ENCODE data around the gene ZFR.
"Not testable (repeated sequence)": the region's sequence is repeated elsewhere in the genome, so short reads cannot be mapped to it uniquely, and the experiment has no call there.

Gene ZFR

DNA sequence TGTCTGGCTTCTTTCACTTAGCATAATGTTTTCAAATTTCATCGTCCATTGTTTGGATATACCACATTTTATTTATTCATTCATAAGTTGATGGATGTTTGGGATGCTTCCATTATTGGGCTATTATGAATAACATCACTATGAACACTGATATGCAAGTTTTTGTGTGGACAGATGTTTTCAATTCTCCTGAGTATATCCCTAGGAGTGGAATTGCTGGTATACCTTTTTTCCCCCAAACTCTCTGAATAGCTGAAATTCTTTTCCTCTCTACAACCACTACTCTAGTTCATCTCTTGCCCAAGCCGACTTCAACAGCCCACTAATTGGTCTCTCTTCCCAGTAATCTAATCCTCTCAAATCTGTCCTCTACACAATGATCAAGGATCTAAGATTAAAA, 4.7 kb upstream of the ZFR start:
- DNase-seq = no peak

DNA sequence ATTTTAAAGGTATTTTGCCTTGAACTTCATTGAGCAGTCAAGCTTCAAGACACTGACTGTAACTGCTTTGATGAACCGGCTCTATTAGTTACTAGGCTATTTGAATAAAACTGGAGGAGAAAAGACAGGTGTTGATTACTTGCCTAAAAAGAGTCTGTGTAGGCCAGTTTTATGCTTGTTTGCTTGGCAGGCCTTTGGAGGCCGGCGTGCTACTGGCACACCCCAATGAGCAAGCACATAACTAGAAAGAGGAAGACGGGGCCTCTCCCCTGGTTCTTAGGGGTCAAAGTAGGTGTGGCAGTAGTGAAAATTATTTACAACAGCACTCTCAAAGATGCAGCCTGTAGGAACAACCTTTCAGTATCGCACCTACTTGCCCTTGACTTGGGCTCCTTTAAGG, 2.1 kb upstream of the ZFR start:
- DNase-seq = peak; percentile 65

DNA sequence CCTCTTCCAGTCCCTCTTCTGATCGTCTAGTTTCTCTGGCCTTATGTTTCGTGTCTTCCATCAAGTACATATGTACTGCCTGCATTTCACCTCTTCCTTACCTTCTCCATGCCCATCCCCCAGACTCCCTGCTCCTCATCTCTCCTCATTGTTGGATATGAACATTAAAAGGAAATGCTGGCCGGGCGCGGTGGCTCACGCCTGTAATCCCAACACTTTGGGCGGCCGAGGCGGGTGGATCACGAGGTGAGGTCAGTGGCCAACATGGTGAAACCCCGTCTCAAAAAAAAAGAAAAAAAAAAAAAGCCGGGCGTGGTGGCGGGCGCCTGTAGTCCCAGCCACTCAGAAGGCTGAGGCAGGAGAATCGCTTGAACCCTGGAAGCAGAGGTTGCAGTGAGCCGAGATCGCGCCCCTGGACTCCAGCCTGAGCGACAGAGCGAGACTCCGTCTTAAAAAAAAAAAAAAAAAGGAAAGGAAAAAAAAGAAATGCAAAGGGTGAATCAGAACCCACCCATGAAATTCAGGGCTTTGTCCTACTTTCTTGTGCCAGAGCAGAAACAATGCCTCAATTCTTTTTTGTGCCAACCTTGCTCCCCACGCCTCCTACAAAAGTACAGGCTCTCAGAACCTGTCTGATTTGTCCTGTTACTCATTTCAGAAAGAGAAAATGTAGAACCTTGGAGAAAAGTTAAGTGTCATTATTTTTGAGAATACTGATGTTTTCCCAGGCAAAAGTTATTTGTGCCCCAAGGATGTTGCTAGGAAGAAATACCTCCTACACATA, 1.5 kb upstream of the ZFR start:
- no peak for DNase-seq

DNA sequence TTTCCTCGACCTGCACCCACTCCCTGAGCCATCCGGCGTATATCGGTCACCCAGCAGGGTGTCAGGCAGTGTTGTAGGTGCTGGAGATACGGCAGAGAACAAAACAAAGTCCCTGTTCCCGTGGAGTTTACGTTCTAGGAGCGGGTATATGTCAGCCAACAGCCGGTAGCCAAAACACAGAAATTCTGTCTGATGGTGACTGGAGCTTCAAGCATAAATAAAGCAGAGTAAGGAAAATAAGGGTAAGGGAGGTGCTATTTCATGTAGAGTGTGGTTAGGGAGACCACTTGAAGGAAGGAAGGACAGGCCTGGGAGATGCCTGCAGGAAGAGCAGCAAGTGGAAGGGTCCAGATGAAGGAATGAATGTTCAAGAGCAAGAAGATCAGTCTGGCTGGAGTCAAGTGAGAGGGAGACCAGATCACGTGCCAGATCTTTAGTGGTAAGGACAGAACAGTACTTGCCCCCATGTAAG, 783 bp upstream of the ZFR start:
- DNase-seq = no peak

DNA sequence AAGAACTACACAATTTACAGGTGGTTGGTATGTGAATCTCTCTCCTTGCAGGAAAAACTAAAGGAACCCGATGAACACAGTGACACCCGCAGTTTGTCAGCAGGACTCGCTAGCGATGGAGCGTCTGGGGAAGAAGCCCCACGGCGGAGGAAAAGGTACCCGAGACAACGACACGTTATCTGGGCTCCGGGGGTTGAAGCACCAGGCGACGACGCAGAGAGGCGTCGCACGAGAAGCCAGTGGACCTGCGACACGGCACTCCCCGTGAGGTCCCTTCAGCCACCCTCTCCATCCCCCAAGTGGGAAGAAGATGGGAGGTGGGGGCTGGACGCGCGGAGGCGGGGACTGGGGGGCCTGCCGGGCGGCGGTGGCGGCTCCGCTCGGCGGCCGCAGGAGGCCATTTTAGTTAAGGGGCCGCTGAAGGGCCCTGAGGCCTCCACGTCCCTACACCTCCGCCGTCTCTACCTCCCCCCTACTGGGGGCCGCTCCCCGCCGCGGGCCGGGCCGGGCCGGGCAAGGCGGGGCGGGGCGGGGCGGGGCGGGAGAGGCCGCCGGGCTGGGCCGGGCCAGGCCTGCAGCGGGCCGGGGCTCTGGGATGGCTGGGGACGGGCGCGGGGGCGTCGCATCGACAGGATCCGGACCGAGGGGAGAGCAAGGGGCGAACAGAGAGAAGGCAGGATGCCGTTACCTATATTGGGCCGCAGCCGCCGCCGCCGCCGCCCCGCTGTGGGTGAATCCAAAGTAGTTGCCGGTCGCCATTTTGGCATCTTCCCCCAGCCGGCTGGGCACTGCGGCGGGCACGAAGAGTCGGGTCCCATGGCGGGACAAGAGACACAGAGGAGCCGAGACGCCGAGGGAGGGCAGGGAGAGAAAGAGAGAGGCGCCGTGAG, 754 bp downstream of the ZFR start:
- no peak for DNase-seq

DNA sequence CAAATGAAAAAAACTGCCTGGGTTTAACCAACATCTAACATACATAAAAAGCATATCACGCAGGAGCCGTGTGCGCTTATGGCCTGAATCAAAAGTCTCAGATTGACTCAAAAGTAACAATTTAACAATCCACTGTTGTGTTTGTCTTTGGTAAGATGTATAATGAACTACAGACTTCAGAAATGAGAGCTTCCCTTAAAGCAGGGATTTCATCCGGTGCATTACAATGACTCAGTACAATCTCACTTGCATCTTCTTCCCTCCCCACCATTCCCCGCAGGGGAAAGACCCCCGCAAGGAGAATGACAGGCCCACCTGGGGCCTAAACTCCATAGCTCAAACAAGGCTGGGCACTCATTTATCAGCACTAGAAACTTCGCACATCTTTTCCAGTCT, 1.4 kb downstream of the ZFR start:
- DNase-seq = no peak

DNA sequence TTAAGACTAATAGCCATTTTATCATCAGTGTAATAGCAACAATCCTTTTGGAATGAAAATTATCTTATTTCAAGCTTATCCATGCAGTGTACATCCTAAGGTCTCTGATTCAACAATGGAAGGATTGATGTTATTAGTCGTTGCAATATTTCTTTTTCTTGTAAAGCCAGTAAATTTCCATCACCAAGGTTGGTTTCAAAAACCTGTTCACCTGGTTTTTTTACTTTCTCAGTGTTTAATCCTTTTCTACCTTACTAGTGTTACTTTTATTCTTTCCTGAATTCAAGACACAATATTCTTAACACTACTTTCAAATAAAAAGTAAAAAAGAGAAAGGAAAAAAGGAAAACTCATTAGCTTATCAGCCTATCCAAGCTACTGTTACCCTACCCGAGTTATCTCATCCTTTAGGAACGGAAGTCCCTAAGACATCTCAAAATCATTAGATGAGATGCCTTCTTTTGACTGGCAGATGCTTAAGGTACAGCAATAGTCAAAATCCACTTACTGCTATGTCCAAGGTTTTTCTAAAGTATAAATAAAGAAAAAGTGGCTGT, 5.4 kb downstream of the ZFR start:
- no peak for DNase-seq

DNA sequence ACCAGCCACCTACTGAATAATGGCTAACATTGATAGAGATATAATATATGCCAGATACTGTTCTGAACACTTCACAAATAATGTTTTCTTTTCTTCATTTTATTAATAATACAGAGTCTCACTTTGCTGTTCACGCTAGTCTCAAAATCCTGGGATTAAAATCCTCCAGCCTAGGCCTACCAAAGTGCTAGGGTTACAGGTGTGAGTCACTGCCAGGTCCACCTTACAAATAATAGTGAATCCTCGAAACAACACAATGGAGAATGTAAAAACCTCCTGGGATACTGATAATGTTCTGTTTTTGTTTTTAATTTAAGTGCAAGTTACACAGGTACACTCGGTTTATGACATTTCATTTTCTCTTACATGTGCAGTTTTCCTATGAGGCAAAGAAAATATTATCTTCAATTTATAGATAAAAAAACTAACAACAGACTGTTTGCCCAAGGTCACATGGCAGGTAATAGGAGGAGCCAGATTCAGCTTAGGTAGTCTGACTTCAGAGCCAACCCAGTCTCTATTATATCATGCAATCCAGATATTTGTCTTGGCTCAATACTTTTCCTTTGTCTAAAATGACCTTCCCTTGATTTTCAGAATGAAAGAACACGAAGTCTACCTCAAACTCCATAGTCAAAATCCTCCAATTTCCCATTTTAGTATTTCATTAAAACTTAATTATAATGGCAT, 7.8 kb downstream of the ZFR start:
- DNase-seq = no peak

DNA sequence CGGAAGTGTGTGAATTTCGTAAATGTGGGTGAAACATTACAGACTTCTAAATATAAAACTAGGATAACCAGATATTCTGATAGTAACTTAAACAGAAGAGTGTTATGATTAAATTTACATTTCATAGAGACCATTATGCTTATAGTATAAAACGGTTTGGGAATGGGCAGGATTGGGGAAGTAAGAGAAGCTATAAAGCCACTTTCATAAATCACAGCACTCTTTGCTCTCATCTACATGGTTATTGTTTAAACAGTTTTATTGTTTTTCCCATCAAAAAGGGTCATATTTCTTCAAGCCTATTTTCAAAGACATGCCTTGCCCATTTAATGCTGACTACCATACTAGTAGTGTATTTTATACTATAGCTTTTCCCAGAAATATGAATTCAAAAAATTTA, 9.2 kb downstream of the ZFR start:
- DNase-seq = no peak

DNA sequence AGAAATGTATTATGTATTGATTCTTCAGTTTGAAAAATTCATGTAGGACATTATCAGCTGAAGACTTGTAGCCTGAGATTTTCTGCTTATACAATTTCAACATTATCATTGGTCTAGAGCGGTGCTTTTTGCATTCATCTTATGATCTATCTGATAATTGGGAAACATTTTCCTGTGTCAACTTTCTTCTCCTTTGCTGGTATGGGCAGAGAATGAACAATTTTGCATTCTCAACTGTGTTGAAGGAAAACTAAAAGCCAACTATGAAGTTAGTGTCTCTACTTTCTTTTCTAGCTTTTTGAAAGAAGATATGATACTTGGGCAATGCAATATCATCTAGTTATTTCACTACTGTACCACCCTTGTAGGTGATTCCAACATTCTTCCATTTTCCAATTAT, 10.3 kb downstream of the ZFR start:
- no peak for DNase-seq

DNA sequence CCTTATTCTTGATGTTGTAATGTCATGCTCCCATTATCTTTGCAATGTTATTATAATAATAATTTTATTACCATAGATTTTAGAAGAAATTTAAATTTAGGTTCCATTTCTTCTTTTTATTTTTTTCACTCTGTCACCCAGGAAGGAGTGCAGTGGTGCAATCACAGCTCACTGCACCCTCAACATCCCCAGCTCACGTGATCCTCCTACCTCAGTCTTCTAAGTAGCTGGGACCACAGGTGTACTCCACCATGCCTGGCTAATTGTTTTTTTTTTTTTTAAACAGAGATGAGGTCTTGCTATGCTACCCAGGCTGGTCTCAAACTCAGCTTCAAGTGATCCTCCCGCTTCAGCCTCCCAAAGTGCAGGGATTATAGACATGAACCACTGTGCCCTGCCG, 11.9 kb downstream of the ZFR start:
- no peak for DNase-seq

DNA sequence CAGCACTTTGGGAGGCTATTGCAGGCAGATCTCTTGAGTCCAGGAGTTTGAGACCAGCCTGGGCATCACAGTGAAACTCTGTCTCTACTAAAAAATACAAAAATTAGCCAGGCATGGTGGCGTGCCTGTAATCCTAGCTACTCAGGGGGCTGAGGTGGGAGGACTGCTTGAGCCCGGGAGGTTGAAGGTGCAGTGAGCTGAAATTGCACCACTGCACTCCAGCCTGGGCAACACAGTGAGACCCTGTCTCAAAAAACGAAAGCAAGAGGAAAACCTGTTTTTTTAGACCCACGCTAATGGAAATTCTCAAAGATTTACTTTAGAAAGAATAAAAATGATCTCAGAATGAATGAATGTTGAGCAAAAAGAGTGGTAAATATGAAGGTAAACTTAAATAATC, 13.7 kb downstream of the ZFR start:
- DNase-seq = not testable (repeated sequence)

DNA sequence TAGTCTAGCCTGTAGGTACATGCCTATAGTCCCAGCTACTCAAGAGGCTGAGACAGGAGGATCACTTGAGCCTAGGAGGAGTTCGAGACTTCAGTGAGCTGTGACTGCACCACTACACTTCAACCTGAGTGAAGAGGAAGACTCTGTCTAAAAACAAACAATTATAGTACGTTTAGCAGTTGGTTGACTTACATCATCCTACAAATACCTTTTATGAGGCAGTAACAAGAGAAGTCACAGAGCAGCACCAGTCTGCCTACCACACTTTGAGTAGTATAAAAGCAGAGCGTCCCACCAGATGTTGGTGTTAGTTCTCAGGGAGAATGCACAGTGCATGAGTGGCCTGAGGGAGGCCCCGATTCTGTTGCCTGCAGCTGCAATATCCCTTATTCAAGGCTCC, 16.1 kb downstream of the ZFR start:
- DNase-seq = no peak

DNA sequence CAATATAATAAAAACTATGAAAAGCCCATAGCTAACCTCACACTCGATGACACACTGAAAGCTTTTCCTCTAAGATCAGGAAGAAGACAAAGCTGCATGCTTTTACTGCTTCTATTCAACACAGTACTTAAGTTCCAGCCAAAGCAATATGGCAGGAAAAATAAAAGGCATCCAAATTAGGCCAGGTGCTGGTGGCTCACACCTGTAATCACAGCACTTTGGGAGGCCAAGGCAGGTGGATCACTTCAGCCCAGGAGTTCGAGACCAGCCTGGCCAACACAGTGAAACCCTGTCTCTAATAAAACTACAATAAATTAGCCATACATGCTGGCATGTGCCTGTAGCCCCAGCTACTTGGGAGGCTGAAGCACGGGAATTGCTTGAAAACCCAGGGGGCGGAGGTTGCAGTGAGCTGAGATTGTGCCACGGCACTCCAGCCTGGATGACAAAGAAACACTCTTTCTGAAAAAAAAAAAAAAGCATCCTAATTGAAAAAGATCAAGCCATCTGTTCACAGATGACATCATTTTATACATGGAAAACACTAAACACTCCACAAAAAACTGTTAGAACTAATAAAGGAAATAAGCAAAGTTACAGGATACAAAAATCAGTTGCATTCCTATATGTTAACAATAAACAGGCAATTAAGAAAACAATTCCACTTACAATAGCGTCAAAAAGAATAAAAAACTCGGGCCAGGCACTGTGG, 17.9 kb downstream of the ZFR start:
- DNase-seq = no peak

DNA sequence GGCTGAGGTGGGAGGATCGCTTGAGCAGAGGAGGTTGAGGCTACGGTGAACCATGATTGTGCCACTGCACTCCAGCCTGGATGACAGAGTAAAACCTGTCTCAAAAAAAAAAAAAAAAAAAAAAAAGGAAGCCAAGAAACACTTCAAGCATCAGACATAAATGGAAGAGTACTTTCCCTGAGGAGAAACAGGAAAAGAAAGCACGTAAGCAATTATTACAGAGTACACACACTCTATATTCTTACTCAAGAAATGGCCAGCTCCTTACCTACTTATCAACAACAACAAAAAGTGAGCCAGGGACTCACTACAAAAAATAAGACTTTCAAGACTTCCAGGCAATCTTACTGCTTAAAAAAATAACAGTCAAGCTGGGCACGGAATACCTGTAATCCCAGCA, 21.8 kb downstream of the ZFR start:
- no peak for DNase-seq

DNA sequence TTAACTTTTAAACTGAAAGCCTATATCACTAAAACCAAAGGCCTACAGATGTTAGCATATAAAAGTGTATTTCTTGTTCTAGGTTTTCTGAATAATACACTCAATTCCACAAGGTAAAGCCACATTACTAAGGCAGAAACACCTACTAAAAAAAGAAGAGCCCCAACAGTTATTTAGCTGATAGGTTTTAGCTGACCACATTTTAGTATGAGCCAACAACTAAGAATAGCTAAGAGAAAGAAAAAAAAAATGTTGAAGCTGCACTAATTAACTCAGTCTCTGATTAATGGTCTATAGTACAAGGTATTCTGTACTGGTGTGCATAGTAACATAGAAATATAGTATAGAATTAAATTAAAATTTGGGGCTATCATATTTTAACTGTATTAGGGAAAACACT, 23.5 kb downstream of the ZFR start:
- DNase-seq = peak; percentile 4

DNA sequence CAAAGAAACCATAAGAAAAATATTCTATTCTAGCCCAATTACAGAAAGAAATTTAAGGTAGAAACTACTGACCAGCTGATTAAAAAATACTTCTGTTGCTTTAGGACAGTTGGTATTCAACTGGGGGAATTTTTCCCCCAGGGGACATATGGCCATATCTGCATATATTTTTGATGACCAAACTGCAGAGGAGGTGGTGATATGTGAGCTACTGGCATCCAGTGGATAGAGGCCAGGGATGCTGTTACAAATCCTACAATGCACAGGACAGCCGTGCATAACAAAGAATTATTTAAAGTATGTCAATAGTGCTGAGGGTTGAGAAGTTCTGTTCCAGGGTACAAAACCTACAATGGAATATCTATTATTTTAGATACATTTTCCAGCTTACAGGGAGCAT, 24.0 kb downstream of the ZFR start:
- no peak for DNase-seq

DNA sequence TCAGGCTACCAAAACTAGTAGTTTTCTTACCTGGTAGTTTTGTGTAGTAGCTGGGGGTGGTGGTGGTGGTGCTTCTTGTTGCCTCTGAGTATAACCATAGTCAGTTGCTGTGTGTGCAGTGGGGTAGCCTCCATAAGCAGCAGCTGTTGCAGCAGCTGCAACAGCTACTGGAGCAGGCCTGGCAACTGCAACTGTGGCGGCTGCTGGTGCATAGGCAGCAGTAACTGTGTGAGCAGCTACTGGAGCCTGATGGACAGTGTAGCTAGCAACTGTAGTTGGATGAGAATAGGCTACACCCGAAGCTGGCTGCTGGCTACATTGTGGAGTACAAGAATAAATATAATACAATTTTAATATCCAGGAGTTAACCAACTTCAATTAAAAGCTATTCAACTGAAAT, 24.7 kb downstream of the ZFR start:
- peak; percentile 5 for DNase-seq

DNA sequence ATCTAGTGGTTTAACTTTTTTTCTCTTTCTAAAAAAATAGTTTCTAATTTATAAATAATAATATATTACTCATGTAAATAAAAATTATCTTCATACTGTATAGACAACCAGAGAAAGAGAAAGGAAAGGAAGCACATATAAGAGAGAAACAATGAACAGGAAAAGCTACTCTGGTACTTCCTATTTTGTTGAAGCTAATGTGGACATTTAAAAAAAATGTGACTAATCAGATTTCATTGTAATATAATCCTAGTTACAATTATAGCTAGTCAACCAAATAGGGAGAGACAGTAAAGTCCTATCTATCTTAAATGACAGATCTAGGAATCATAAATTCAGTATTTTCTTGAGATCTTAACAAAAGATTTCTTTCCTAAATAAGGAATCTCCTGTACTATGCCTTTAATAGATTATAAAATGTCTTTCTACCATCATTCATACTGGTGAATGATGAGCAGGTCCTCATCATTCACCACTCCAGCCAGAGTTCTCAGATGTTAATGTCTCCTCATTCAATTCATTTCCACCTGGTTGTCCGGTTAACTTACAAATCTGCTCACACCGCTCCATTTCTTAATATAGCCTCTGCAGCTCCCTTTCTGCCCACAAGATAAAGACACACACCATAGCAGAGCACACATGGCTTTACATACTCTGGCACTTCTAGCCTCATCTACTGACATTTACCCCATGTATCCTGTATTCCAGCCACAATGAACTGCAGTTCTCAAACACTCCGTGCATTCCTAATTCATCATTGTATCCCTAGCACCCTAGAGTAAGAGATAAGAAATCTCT, 30.9 kb downstream of the ZFR start:
- peak; percentile 16 for DNase-seq

DNA sequence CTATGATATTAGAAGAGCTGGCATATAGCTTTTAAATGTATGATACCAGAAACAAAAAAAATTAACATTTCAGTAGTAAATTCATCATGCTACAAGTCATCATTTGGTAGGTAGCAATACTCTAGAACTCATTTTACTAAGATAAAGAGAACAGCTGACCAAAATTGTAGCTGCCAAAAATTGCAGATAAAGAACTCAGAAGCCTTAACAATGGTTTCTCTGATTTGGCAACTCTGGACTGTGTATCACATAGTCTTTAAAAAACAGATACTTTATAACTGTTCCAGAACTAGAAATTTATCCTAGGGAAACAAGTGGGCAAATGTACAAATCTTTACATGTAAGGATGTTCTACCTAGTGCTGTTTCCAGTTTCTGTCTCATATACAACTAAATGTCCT, 33.9 kb downstream of the ZFR start:
- no peak for DNase-seq

DNA sequence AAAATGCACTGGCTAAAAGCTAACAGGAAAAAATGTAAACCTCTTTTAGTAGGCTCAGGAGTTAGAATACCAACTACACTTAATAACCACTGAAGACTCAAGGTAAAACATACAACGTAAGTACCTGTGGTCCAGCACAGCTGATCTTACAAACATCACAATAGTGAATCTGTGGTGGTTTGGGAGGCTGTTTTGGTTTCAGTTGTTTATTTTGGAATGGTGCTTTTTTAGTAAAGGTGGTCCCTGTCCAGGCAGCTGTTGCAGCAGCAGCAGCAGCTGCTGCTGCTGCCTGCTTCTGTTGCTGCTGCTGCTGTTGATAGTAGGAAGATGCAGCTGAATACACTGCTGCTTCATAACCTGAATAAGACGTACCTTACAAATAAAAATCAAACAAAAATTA, 37.9 kb downstream of the ZFR start:
- no peak for DNase-seq

DNA sequence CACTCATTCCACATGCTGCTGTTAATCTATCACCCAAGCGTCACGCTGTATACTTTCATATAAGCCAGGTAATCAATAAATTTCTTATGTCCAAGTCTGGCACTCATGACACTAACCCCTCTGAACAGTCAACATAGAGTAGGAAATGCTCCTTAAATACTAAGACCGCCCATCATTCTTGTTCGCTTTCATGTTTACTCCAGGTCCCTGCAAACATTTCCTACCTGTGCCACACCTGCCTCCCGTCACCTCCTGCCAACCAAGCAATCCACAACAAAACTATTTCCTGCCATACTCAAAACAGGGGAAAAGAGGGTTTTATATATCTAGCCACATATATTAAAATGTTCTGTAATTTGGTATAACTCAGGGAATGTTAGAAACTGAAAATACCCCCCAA, 39.0 kb downstream of the ZFR start:
- DNase-seq = no peak
